K562 (cell line): ENCODE data around the gene VIP.

Experiments
- MCM3 ChIP-seq: fragments of 450-650 bp; IDR thresholded peaks from 2 replicates; pipeline ENCODE4 v1.6.1; 2016
- POLR2A ChIP-seq: fragments of 450-650 bp; conservative IDR thresholded peaks from 2 replicates; pipeline ENCODE4 v1.6.1; 2016
- TF ChIP-seq, protein P1 (sequence below): sonication (generic); formaldehyde crosslinking; IDR thresholded peaks from 2 replicates; pipeline ENCODE4 v1.9.0; 2022; ENCODE audit warnings: mild to moderate bottlenecking, missing genetic modification reagents
- TF ChIP-seq, protein P2 (sequence below): fragments of 450-650 bp; IDR thresholded peaks from 2 replicates; pipeline ENCODE4 v1.6.1; 2018; ENCODE audit not compliant: partially characterized antibody

DNA sequence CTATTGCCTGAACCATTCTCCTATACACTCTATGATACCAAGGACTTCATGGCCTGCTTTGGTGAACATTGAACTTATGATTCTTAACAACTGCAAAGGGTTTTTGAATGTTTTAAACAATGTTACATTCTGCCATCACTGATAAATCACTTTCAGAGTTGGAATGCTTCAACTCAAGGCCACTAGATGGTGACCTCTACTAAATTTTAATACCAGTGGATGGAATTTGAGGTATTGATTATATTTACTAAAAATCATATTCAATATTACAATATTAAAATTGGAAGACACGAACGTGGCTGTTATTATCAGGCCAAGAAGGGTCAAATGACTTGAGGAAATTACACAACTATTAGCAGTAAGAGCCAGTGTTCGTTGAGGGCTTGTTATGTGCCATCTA lies 34.3 kb upstream of the VIP start:
- TF ChIP-seq MCM3 = no peak
- no peak for TF ChIP-seq POLR2A
- TF ChIP-seq, protein P1, sequence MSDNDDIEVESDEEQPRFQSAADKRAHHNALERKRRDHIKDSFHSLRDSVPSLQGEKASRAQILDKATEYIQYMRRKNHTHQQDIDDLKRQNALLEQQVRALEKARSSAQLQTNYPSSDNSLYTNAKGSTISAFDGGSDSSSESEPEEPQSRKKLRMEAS (CRISPR knock-in tag) = no peak
- TF ChIP-seq, protein P2, sequence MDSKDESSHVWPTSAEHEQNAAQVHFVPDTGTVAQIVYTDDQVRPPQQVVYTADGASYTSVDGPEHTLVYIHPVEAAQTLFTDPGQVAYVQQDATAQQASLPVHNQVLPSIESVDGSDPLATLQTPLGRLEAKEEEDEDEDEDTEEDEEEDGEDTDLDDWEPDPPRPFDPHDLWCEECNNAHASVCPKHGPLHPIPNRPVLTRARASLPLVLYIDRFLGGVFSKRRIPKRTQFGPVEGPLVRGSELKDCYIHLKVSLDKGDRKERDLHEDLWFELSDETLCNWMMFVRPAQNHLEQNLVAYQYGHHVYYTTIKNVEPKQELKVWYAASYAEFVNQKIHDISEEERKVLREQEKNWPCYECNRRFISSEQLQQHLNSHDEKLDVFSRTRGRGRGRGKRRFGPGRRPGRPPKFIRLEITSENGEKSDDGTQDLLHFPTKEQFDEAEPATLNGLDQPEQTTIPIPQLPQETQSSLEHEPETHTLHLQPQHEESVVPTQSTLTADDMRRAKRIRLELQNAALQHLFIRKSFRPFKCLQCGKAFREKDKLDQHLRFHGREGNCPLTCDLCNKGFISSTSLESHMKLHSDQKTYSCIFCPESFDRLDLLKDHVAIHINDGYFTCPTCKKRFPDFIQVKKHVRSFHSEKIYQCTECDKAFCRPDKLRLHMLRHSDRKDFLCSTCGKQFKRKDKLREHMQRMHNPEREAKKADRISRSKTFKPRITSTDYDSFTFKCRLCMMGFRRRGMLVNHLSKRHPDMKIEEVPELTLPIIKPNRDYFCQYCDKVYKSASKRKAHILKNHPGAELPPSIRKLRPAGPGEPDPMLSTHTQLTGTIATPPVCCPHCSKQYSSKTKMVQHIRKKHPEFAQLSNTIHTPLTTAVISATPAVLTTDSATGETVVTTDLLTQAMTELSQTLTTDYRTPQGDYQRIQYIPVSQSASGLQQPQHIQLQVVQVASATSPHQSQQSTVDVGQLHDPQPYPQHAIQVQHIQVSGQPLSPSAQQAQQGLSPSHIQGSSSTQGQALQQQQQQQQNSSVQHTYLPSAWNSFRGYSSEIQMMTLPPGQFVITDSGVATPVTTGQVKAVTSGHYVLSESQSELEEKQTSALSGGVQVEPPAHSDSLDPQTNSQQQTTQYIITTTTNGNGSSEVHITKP = no peak
